SK-N-SH (cell line): ENCODE data around the gene PTPN20.

ENCODE experiments used
- EP300 ChIP-seq, 2 experiments: IDR thresholded peaks; 2 replicates each; pipeline versions ENCODE4 v1.4.0 to v1.6.1; 2012; ENCODE audit warnings: borderline replicate concordance in 1 of 2, low read depth in 1 of 2, low read length in 1 of 2
- FOXJ3 ChIP-seq: sonication (generic); formaldehyde crosslinking; IDR thresholded peaks from 2 replicates; pipeline ENCODE4 v1.5.1; 2020; ENCODE audit warnings: mild to moderate bottlenecking, missing genetic modification reagents
- GABPA ChIP-seq: IDR thresholded peaks from 2 replicates; pipeline ENCODE4 v1.4.0; 2012; ENCODE audit warnings: low read depth, mild to moderate bottlenecking
- JUND ChIP-seq: IDR thresholded peaks from 2 replicates; pipeline ENCODE4 v1.4.0; 2012
- MEF2A ChIP-seq: IDR thresholded peaks from 2 replicates; pipeline ENCODE4 v1.4.0; 2012; ENCODE audit warnings: low read depth, borderline replicate concordance
- MXI1 ChIP-seq: IDR thresholded peaks from 2 replicates; pipeline ENCODE4 v1.6.1; 2012; ENCODE audit warnings: mild to moderate bottlenecking, low read depth, low read length, improper control_type of control experiment
- POLR2AphosphoS5 ChIP-seq: IDR thresholded peaks from 2 replicates; pipeline ENCODE4 v1.6.1; 2012; ENCODE audit warnings: low read depth, low read length
- RAD21 ChIP-seq: IDR thresholded peaks from 2 replicates; pipeline ENCODE4 v1.6.1; 2012; ENCODE audit warnings: mild to moderate bottlenecking, low read length
- RCOR1 ChIP-seq: fragments of 150-350 bp; IDR thresholded peaks from 2 replicates; pipeline ENCODE4 v1.6.1; 2017; ENCODE audit warnings: antibody characterized with exemption, low read length
- SMC3 ChIP-seq: IDR thresholded peaks from 2 replicates; pipeline ENCODE4 v1.6.1; 2012; ENCODE audit warnings: low read depth, low read length, improper control_type of control experiment
- TAF1 ChIP-seq: IDR thresholded peaks from 2 replicates; pipeline ENCODE4 v1.6.1; 2012; ENCODE audit warnings: low read depth, mild to moderate bottlenecking, low read length, moderate library complexity, borderline replicate concordance
- TF ChIP-seq, protein P1 (sequence below): fragments of 200-600 bp; sonication (generic); IDR thresholded peaks from 2 replicates; pipeline ENCODE4 v1.6.1; 2017; ENCODE audit warnings: antibody characterized with exemption, mild to moderate bottlenecking, moderate library complexity

DNA sequence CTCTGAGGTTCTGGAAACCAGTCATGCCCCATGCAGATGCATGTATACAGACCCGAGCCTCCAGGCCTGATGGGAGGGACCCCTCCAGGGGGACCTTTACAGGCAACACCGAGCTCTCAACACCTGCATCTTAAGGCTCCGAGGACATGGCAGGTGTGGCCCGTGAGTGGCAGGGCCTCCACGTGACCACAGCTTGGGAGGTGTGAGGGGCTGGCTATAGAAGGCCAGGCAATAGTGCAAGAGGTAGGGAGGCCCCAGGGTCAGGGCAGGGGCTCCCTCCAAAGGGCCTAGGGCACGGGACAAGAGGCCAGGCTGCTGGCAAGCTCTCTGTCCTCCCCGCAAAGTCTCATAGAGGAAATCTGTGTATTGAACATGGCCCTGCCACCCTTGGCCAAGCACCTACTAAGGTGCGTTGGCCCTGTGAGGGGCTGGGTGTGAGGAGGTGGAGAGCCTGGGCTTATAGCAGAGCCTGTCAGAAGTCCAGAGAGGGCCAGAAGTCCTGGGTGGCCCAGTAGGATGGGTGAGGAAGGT lies 134.2 kb downstream of the PTPN20 start:
- TF ChIP-seq, protein P1, sequence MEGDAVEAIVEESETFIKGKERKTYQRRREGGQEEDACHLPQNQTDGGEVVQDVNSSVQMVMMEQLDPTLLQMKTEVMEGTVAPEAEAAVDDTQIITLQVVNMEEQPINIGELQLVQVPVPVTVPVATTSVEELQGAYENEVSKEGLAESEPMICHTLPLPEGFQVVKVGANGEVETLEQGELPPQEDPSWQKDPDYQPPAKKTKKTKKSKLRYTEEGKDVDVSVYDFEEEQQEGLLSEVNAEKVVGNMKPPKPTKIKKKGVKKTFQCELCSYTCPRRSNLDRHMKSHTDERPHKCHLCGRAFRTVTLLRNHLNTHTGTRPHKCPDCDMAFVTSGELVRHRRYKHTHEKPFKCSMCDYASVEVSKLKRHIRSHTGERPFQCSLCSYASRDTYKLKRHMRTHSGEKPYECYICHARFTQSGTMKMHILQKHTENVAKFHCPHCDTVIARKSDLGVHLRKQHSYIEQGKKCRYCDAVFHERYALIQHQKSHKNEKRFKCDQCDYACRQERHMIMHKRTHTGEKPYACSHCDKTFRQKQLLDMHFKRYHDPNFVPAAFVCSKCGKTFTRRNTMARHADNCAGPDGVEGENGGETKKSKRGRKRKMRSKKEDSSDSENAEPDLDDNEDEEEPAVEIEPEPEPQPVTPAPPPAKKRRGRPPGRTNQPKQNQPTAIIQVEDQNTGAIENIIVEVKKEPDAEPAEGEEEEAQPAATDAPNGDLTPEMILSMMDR = no peak
- TF ChIP-seq TAF1 (no peak), FOXJ3 (CRISPR knock-in tag) (no peak), POLR2AphosphoS5 (no peak), MXI1 (no peak), MEF2A (no peak), SMC3 (no peak), RAD21 (no peak), RCOR1 (no peak), GABPA (no peak), EP300 (IDR thresholded peaks at IDR 0.05; ENCODE audit: borderline replicate concordance in 1 of 2, low read depth in 1 of 2, low read length in 1 of 2) (no peak), JUND (no peak)
